ENCODE results near the gene NUFIP2. TPM values are rescaled to one million over a fixed set of nuclear protein-coding genes. Genes with fewer than 3 reads are reported as not detected.
"Not testable (repeated sequence)": the region's sequence is repeated elsewhere in the genome, so short reads cannot be mapped to it uniquely, and the experiment has no call there.

NUFIP2 gene
- total RNA-seq, 1 donor: 278 TPM

DNA sequence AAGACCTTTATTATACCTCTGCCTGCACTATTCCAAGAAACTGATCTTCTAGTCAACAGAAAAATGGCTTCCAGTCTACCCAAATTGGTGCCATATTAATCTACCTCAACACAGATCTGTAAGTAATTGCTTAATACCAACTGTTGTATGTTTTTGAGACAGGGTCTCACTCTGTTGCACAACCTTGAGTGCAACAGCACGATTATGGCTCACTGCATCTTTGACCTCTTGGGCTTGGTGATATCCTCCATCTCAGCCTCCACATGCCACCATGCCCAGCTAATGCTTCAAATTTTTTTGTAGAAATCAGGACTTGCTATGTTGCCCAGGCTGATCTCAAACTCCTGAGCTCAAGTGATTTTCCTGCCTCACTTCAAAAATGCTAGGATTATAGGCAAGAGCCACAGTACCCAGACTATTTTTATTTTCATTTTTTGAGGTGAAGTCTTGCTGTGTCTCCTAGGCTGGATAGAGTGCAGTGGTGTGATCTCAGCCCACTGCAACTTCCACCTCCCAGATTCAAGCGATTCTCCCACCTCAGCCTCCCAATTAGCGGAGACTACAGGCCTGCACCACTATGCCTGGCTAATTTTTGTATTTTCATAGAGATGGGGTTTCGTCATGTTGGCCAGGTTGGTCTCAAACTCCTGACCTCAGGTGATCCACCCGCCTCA, 14.4 kb downstream of the NUFIP2 start:
- no peak for DNase-seq (ENCODE audit: low read depth in 2 of 3, low spot score in 2 of 3)

- DNase-seq (ENCODE audit: low read depth in 2 of 3, low spot score in 2 of 3): no peak
Observed at GRCh38 chr17:29278692-29279091, 15.3 kb downstream of the NUFIP2 start.

DNA sequence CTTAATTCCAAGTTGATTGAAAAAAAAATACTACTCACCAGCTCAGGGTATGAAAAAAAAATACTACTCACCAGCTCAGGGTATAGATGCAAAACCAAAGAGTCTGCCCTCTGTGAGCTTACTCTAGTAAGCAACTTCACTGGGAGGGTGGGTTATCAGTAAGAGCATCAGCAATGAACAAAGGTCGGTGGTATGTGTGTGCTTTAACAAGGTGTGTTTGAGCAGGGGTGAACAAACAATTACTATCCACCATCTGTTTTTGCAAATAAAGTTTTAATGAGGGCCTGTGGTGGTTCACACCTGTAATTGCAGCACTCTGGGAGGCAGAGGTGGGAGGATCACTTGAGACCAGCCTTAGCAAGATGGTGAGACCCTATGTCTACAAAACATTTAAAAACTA, 20.0 kb downstream of the NUFIP2 start:
- DNase-seq (ENCODE audit: low read depth in 2 of 3, low spot score in 2 of 3): no peak

DNA sequence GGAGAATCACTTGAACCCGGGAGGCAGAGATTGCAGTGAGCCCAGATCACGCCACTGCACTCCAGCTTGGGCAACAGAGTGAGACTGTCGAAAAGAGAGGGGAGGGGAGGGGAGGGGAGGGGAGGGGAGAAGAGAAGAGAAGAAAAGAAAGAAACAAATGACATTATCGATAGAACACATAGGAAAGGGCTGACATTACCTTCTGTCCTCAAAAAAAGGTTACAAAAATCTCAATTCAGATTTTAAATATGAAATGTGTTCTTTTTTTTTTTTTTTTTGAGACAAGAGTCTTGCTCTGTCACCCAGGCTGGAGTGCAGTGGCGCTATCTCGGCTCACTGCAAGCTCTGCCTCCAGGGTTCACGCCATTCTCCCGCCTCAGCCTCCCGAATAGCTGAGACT, 22.0 kb downstream of the NUFIP2 start:
- not testable (repeated sequence) for DNase-seq (ENCODE audit: low read depth in 2 of 3, low spot score in 2 of 3)

GRCh38 chr17:29263916-29264315, 30.0 kb downstream of the NUFIP2 start:
- DNase-seq (ENCODE audit: low read depth in 2 of 3, low spot score in 2 of 3): no peak

GRCh38 chr17:29257756-29258155, 36.2 kb downstream of the NUFIP2 start:
- no peak for DNase-seq (ENCODE audit: low read depth in 2 of 3, low spot score in 2 of 3)

- DNase-seq (ENCODE audit: low read depth in 2 of 3, low spot score in 2 of 3): no peak
Observed at GRCh38 chr17:29256735-29257466, 37.0 kb downstream of the NUFIP2 start.

DNA sequence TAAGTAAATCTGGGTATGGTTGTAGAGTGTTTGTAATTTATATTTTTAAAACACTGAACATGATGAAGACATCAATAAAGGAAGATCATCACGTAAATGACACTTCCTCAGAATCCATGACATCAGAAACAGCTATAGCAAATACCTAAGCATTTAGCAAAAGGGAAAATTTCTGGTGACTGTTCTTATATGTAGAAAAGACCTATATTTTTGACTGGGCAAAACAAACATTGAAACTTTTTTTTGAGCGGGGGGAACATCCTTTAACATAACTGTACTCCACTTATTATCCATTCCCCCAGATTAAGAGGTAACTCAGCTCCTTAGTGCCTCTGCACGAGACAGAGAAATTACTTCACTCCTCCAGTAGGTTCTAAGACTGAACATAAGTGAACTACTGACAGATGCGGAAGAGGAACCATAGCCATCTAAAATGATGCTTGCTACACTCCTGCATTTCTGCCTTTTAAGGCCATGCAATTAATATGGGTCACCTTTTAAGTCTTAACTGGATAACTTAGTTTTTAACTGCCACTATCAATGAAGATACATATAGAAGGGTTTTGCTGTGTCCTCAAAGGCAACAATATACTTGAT, 37.9 kb downstream of the NUFIP2 start:
- DNase-seq (ENCODE audit: low read depth in 2 of 3, low spot score in 2 of 3): no peak

GRCh38 chr17:29253037-29253436, 40.9 kb downstream of the NUFIP2 start:
- DNase-seq (ENCODE audit: low read depth in 2 of 3, low spot score in 2 of 3): no peak

GRCh38 chr17:29252101-29252791, 41.7 kb downstream of the NUFIP2 start:
- DNase-seq (ENCODE audit: low read depth in 2 of 3, low spot score in 2 of 3): peak in 2 of 3 donors; percentile 28 to 56

DNA sequence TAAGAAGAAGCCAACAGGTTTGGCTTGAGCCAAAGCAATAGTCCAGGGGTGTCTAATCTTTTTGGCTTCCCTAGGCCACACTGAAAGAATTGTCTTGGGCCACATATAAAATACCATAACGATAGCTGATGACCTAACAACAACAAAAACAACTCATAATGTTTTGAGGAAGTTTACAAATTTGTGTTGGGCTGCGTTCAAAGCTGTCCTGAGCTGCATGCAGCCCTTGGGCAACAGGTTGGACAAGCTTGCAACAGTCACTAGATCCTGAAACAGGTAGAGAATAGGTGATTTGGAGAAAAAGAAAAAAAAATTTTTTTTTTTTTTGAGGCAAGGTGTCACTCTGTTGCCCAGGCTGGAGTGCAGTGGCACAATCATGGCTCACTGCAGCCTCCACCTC, 42.8 kb downstream of the NUFIP2 start:
- DNase-seq (ENCODE audit: low read depth in 2 of 3, low spot score in 2 of 3): no peak

DNA sequence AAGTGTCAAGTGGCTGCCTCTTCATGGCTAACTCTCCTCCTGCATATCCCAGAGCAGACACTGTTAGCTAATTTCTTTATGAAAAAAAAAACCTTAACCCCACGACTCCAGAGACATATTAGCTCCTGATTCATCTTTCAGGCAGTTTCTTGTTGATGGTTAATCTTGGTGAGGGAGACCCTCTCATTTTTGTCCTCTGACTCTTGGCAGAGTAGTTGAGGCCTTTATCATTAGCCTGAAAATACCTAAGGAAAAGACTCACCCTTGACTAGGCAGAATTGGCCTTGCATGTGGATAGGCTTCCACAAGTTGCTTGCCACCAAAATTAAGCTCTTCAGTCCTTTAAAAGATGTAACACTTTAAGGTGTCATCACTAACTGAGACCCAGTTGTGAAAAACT, 43.3 kb downstream of the NUFIP2 start:
- no peak for DNase-seq (ENCODE audit: low read depth in 2 of 3, low spot score in 2 of 3)

GRCh38 chr17:29248845-29249244, 45.1 kb downstream of the NUFIP2 start:
- no peak for DNase-seq (ENCODE audit: low read depth in 2 of 3, low spot score in 2 of 3)

DNA sequence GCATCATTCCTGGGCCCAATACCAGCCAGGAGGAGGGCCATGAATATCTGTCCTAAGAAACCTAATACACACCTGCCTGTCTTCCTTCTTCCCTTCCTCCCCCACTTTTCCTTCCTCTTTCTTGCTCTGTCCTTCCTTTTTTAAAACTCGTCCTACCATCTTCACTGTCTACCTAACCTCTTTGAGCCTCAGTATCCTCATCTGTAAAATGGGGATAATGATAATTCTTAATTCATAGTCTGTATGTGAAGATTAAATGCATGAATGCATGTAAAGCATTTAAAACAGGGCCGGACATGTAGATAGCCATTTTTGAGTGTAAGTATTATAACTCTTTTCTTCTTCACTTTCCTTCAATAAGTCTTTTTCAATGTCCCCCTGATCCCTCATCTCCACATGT, 46.7 kb downstream of the NUFIP2 start:
- no peak for DNase-seq (ENCODE audit: low read depth in 2 of 3, low spot score in 2 of 3)

GRCh38 chr17:29246628-29247027, 47.3 kb downstream of the NUFIP2 start, which contains the start of gene CRYBA1:
TSS of gene CRYBA1 (plus strand) at chr17:29246859. CDS start at chr17:29246864, 5 bp downstream.
- no peak for DNase-seq (ENCODE audit: low read depth in 2 of 3, low spot score in 2 of 3)

DNA sequence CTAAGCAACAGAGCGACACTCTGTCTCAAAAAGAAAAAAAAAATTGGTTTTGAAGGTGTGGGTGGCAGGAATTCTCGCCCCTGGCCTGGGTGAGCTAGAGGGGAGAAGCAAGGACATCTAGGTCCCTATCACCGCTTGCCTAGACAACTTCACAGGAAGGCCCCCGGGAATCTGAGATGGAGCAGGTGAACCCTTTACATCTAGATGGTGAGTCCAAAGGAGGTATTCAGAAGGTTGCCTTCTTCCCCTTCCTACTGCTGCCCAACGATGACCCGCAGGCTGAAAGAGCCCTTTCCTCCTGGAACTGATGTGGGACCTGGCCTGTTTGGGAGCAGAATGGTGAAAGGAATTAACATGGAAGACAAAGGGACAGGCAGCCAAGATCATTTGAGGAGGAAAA, 48.5 kb downstream of the NUFIP2 start:
- DNase-seq (ENCODE audit: low read depth in 2 of 3, low spot score in 2 of 3): no peak

GRCh38 chr17:29243792-29244191, 50.2 kb downstream of the NUFIP2 start:
- DNase-seq (ENCODE audit: low read depth in 2 of 3, low spot score in 2 of 3): peak in 2 of 3 donors; percentile 21 to 33

- no peak for DNase-seq (ENCODE audit: low read depth in 2 of 3, low spot score in 2 of 3)
Observed at GRCh38 chr17:29242790-29243189, 51.2 kb downstream of the NUFIP2 start.

GRCh38 chr17:29242051-29242450, 51.9 kb downstream of the NUFIP2 start:
- no peak for DNase-seq (ENCODE audit: low read depth in 2 of 3, low spot score in 2 of 3)

DNA sequence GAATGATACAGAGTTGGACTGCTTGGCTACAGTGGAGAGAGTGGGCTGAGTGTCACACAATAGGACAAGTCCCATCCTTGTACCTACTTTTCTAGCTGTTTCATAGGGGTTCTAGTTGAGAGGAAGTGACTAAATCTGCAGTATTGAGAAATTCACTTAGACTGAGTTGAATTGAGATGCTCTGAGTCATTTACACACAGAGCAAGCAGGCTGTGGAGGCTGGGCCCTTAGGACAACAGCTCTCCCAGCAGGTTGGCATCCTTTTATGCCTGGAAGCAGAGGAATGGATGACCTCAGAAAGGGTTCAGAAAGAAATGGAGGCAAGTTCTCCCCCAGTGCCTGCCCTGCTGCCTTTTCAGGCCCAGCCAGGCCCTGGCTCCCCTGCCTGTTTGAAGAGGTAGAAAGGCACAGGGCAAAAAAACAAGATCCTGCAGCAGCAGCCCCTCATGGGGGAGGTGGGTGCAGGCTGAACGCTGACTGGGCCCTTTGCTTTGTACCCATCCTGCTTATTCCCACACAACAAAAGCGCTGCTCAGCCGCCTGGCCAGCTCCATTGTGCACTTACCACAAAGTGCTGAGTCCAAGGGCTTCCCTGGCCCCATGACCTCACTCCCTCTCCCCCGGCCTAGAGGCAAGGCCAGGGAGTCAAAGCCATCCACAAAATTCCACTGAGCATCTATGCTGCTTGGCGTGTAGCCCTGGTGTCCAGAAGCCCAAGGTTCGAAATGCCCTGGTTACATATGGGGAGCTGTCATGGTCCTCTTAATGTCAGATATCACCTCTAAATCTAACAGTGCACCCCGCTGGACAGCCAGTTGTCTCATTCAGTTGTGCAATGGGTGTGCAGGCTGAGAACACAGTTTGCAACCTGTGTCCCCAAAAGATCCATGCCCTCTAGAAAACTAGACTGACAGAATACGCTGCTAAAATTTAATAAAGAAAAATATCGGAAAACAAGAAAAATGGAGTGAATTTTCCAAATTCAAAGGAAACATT, 52.7 kb downstream of the NUFIP2 start:
- peak in 2 of 3 donors; percentile 15 to 36 for DNase-seq (ENCODE audit: low read depth in 2 of 3, low spot score in 2 of 3)
